KMS-11 (cell line): Measurements from ENCODE around the gene TESMIN.

Experiments used
- H2AFZ ChIP-seq: fragments of 200-600 bp; sonication (generic); 2 replicates; pipeline ENCODE4 v1.6.1; 2016; ENCODE audit warnings: antibody characterized with exemption, mixed run types, low read depth
- H3K27ac ChIP-seq: fragments of 200-600 bp; sonication (generic); 2 replicates; pipeline ENCODE4 v1.6.1; 2016; ENCODE audit warnings: mild to moderate bottlenecking, mixed run types
- H3K27me3 ChIP-seq: fragments of 200-600 bp; sonication (generic); 2 replicates; pipeline ENCODE4 v1.6.1; 2017; ENCODE audit warnings: mild to moderate bottlenecking, low read depth, mixed run types, moderate library complexity; ENCODE audit not compliant: insufficient read depth
- H3K36me3 ChIP-seq: fragments of 200-600 bp; sonication (generic); 2 replicates; pipeline ENCODE4 v1.6.1; 2017; ENCODE audit warnings: mild to moderate bottlenecking, mixed run types; ENCODE audit not compliant: insufficient read depth
- H3K4me1 ChIP-seq: fragments of 200-600 bp; sonication (generic); 2 replicates; pipeline ENCODE4 v1.6.1; 2016; ENCODE audit warnings: mild to moderate bottlenecking, low read depth, mixed run types; ENCODE audit not compliant: poor library complexity, severe bottlenecking
- H3K4me2 ChIP-seq: fragments of 200-600 bp; sonication (generic); 2 replicates; pipeline ENCODE4 v1.7.0; 2016; ENCODE audit warnings: mild to moderate bottlenecking, mixed run types
- H3K4me3 ChIP-seq: fragments of 200-600 bp; sonication (generic); IDR thresholded peaks from 2 replicates; pipeline ENCODE4 v1.6.1; 2017; ENCODE audit warnings: low read depth, low read length, mixed read lengths; ENCODE audit not compliant: insufficient read depth
- H3K79me2 ChIP-seq: fragments of 200-600 bp; sonication (generic); 2 replicates; pipeline ENCODE4 v1.6.1; 2016; ENCODE audit warnings: low read depth, mixed run types; ENCODE audit not compliant: insufficient read depth
- H3K9ac ChIP-seq: fragments of 200-600 bp; sonication (generic); 2 replicates; pipeline ENCODE4 v1.6.1; 2016; ENCODE audit warnings: mild to moderate bottlenecking, mixed run types
- H4K20me1 ChIP-seq: fragments of 200-600 bp; sonication (generic); 2 replicates; pipeline ENCODE4 v1.6.1; 2016; ENCODE audit warnings: mild to moderate bottlenecking, mixed run types; ENCODE audit not compliant: insufficient read depth
- CTCF ChIP-seq: fragments of 200-600 bp; sonication (generic); conservative IDR thresholded peaks from 2 replicates; pipeline ENCODE4 v1.6.1; 2017; ENCODE audit warnings: low read depth, mild to moderate bottlenecking, antibody characterized with exemption, low read length, moderate library complexity, mixed read lengths

The TESMIN gene

DNA sequence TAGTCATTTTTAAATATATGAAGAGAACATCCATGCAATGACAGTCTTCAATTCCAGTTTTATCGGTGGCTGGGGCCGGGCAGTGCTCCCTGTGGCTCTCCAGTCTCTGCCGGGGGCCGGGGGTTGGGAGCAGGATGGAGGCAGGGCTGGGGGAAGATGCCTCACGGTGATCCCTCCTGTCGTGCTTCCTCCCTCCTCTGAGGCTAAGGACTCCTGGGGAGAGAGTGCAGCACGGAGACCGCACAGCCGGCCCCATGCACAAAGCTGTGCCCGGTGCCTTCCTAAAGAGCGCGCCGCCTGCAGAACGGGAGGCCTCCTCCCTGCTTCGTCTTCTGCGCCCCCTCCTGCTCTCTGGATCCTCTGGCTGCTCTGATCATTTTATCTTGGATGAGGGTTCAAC lies 46.4 kb downstream of the TESMIN start:
- H3K4me2 ChIP-seq = no peak overlapping the region
- H3K27me3 ChIP-seq = no peaks in the 10 kb centered on the region; the same call in 1 of the 2 replicates
- H3K36me3 ChIP-seq = no peaks in the 10 kb centered on the region
- no peaks in the 10 kb centered on the region for H3K4me1 ChIP-seq
- TF ChIP-seq CTCF = no peak
- H3K27ac ChIP-seq = no peak overlapping the region
- H3K9ac ChIP-seq = no peak overlapping the region
- no peak overlapping the region for H3K4me3 ChIP-seq
- H4K20me1 ChIP-seq = no peaks in the 10 kb centered on the region
- no peak overlapping the region for H2AFZ ChIP-seq
- H3K79me2 ChIP-seq = no peaks in the 10 kb centered on the region

- H3K79me2 ChIP-seq = no peaks in the 10 kb centered on the region
- no peak overlapping the region for H3K27ac ChIP-seq
- no peaks in the 10 kb centered on the region for H3K36me3 ChIP-seq
- H3K9ac ChIP-seq = no peak overlapping the region
- no peaks in the 10 kb centered on the region for H3K27me3 ChIP-seq
- no peaks in the 10 kb centered on the region for H3K4me1 ChIP-seq
- H2AFZ ChIP-seq = no peak overlapping the region
- no peak overlapping the region for H3K4me3 ChIP-seq
- H3K4me2 ChIP-seq = no peak overlapping the region
- TF ChIP-seq CTCF = no peak
- H4K20me1 ChIP-seq = no peaks in the 10 kb centered on the region
These were observed 52.3 kb downstream of the TESMIN start for GRCh38 chr11:68698993-68699392.

DNA sequence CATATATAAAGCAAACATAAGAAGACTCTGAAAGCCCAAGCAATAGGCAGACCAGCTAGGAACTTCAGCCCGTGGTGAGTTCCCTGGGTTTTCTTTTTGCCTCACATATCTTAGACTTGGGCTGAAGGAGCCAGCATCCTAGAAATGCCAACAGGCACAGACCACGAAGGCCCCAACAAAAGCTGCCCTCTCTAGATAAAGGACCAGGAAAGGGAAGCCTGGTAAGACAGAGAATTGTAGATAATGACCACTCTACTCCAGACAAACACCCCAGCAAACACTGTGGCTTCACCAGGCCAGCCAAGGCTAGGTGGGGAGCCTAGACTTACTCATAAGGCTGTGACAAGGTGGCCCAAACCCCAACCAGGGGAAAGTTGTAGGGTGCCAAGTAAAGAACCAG lies 55.8 kb downstream of the TESMIN start:
- Histone ChIP-seq H2AFZ (no peak overlapping the region), H3K4me3 (no peak overlapping the region), H3K4me2 (no peak overlapping the region), H3K36me3 (no peaks in the 10 kb centered on the region), H4K20me1 (no peaks in the 10 kb centered on the region), H3K9ac (no peak overlapping the region), H3K79me2 (no peaks in the 10 kb centered on the region), H3K4me1 (no peaks in the 10 kb centered on the region), H3K27ac (no peak overlapping the region), H3K27me3 (no peaks in the 10 kb centered on the region)
- no peak for TF ChIP-seq CTCF

GRCh38 chr11:68694431-68695297 lies 56.7 kb downstream of the TESMIN start:
- Histone ChIP-seq H3K4me2 (no peak overlapping the region), H3K27me3 (no peaks in the 10 kb centered on the region), H3K27ac (no peak overlapping the region), H3K4me1 (no peaks in the 10 kb centered on the region), H2AFZ (no peak overlapping the region), H3K79me2 (no peaks in the 10 kb centered on the region), H3K36me3 (no peaks in the 10 kb centered on the region), H3K4me3 (no peak overlapping the region), H3K9ac (no peak overlapping the region), H4K20me1 (no peaks in the 10 kb centered on the region)
- TF ChIP-seq CTCF = no peak
